Measurements from ENCODE around the gene CCDC92.
"Not testable (repeated sequence)": the region's sequence is repeated elsewhere in the genome, so short reads cannot be mapped to it uniquely, and the experiment has no call there.

CCDC92 gene

DNA sequence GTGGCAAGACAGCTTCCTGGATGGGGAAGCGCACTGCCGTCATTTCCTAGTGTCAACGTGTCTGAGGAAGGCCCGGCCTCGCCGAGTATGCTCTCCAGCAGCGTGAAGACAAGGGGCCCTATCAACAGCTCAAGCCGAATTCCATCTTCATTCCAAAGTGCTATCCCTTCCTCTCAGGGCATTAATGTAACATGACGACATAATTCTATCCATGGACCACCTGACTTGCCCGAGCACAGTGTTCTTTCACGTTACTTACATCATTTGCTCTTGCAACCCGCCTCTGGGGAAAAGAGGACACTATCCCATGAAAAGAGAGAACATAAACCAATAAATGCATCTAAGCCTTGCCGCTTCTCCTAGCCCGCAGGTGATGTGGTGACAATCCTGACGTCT lies 22.9 kb downstream of the CCDC92 start:
- DNase-seq (ENCODE audit: low spot score), result no peak

DNA sequence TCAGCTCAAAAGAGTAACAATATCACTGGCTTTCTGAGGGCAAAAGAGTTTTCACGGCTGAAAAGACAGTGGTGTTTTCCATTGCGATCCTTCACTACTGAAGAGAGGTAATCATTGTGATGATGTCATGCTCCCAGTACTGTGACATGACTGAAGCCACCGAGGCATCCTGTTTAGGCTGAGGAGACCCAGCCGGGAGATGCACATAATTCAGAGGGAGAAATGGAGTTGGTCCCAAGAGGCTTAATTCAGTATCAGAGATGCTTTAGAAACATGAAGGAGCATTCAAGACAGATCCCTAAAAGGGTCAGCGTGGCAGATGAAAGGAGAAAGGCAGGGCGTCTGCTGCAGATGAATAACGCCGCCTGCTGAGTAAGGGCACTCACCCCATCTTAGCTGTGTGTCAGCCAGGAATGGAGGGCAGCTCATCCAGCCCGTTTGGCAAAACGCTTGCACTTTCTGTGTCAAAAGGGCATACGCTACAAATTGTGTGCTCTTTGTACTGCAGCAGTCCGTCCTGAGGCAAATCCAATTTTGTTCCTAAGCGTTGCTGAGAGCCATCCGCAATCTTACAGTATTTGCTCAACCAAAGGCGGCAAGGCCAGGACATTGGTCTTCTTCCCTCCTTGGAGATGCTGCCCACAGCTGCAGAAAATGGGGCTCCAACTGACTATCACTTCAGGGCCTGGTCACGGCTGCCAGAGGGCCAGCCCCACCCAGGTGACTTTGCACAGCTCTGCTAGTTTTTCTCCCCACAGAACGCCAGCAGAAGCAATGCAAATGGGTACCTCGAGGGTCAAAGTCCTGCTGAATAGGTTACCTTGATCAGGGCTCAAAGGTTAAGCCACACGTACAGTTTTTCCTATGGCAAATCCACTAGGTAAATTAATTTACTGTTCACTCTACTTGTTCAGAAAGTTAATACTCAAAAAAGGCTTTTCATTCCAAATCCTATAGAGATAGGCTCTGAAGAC lies 23.5 kb downstream of the CCDC92 start:
- DNase-seq (ENCODE audit: low spot score), result no peak

DNA sequence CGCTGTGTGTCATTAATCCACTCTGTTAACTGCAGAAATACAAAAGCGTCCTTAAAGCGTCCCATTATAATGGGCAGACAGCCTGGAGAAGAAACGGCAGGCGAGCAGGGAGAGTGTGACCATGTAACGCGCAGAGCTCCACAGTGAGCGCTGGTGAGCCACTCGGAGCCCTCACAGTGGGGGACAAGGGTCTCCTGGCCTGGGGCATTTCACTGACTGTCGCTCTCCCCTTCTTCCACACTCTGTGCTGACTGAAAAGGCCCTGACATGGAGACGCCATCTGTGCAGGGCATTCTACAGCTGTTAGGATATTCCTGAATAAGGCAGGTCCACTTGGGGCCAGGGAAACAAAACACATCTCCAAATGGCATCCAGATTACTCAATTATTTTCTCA lies 24.2 kb downstream of the CCDC92 start:
- no peak for DNase-seq (ENCODE audit: low spot score)

DNA sequence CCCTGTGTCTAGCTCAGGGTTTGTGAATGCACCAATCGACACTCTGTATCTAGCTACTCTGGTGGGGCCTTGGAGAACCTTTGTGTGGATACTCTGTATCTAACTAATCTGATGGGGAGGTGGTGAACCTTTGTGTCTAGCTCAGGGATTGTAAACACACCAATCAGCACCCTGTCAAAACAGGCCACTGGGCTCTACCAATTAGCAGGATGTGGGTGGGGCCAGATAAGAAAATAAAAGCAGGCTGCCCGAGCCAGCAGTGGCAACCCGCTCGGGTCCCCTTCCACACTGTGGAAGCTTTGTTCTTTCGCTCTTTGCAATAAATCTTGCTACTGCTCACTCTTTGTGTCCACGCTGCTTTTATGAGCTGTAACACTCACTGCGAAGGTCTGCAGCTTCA lies 25.1 kb downstream of the CCDC92 start:
- not testable (repeated sequence) for DNase-seq (ENCODE audit: low spot score)

DNA sequence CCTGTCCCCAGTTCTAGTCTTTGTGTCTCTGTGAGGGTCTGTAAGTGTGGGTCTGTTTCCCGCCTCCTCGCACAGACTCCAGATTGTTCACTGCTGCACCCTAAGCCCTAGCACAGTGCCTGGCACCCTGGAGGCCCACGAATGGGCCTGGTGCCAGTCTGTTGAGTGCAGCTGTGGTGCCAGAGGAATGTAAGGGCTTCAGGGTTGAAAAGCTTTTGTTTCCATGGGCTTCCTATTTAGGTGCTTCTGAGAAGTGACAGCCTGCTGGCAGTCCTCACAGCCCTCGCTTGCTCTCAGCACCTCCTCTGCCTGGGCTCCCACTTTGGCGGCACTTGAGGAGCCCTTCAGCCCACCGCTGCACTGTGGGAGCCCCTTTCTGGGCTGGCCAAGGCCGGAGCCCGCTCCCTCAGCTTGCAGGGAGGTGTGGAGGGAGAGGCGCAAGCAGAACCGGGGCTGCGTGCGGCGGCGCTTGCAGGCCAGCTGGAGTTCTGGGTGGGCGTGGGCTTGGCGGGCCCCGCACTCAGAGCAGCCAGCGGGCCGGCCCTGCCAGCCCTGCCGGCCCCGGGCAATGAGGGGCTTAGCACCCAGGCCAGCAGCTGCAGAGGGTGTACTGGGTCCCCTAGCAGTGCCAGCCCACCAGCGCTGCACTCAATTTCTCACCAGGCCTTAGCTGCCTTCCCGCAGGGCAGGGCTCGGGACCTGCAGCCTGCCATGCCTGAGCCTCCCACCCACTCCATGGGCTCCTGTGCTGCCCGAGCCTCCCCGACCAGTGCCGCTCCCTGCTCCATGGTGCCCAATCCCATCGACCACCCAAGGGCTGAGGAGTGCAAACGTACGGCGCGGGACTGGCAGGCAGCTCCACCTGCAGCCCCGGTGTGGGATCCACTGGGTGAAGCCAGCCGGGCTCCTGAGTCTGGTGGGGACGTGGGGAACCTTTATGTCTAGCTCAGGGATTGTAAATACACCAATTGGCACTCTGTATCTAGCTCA lies 25.8 kb downstream of the CCDC92 start:
- not testable (repeated sequence) for DNase-seq (ENCODE audit: low spot score)

DNA sequence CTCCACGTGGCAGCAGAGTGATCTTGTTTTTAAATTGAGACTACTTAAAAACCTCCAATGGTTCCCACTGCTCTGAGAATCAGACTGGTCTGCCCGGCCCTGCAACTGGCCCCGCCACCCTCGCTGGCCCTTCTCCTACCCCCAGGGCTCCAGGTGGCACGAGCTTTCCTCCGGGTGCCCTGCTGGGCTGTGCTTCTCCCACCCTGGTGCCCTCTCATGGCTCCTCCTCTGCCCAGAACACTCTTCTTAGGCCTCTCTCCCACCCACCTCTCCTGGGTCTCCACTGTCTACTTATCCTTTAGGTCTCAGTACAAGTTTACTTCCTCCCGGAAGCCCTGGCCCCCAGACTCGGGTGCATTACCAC lies 26.5 kb downstream of the CCDC92 start:
- no peak for DNase-seq (ENCODE audit: low spot score)

DNA sequence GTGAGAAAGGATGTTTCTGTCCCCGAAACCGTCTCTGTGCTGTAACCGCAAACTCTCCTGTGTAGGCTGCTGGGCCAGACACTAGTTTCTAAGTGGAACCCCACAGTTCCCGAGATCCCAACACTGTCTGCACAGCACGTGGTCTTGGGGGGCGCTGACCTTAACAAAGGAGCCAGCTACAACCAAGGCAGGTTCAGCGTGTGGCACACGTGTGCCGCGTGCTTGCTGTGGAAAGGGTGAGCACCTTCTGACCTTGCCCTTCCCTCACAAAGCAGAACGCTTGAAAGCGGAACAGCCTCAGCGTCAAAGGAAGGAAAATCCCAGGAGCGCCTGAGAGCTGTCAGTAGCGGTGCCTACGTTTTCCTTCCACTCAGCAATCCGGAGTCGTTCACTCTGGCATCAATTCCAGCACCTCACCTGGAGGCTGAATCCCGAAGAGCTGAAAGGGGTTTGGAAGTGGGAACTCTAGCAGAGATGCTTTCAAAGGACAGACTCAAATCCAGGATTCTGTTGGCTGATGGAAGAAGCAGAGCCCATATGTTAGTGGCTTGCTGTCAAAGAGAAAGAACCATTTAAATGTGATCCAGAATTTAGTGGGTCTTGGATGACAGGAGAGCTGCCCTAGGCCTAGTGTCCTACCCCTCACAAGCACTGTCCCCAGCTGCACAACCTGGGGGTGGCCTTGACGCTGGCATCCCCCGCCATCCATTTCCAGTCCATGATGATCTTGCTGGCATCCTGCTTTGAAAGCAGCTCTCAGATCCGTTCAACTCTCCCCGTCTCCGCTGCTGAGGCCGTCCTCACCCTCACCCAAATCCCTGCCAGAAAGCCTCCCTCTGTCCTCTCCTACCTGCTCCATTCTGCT lies 27.1 kb downstream of the CCDC92 start:
- no peak for DNase-seq (ENCODE audit: low spot score)

DNA sequence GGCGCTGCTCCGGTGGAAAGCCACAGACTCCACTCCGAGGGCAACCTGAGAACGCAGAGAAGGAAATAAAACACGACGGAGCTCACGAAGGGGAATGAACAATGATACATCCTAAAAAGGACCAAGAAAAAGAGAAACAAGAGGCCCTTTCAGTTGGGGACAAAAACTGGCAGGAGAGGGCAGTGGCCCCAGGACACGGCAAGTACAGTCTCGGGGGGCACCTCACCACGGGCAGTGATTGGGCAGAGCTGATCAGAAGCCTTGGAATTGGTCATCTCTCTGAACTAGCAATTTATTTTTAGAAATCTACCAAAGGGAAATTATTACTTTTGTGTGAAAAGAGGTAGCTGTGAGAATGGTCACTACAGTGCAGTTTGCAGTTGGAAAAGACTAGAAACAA lies 27.9 kb downstream of the CCDC92 start:
- no peak for DNase-seq (ENCODE audit: low spot score)

DNA sequence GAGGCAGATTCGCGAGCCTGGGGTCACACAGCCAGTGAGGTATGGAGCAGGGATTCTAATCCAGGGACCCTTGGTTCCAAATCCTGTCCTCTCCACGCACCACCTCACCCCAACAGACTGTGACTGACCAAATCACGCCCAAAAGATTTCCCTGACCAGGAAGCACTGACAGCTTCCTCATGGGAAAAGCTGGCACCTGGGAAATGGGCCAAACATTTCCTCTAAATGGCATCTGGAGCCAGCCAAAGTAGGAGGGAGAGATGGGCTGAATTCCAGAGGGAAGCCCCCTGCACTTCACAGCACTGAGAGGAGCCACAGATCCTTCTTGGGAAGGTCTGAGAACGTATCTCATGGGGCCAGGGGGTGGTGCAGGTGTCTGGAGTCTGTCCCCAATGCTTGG lies 28.8 kb downstream of the CCDC92 start:
- no peak for DNase-seq (ENCODE audit: low spot score)

DNA sequence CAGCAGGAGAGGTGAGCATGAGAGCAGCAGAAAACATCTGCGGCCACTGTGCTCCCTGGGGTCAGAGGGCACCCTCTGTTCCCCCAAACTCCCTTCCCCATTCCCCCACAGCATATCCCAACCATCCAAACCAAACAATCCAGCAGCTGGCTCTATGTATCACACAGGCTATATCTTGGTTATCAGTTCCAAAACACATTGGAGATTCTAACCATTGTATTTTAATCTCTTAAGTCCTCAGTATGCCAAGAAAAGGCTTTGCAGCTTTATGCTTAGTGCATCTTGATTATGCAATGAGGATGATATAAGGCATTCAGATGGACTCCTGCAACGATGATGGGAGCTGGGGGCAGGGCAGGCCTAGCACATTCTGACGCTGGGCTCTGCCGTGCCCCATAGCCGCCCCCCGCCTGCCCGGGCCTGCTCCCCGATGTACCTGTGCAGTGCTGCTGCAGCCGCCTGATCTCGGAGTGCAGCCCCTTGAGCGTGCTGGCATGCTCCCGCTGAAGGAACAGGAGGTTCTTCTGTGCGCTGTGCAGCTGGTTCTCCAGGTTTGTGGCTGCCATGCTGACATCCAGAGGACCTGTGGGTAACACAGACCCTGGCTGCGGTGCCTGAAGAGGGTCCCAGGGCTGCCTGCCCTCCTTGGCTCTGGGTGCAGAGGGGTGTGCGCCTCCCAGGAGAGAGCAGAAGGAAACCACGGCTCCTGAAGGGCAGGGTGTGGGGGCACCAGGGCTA lies 29.6 kb downstream of the CCDC92 start:
- no peak for DNase-seq (ENCODE audit: low spot score)

DNA sequence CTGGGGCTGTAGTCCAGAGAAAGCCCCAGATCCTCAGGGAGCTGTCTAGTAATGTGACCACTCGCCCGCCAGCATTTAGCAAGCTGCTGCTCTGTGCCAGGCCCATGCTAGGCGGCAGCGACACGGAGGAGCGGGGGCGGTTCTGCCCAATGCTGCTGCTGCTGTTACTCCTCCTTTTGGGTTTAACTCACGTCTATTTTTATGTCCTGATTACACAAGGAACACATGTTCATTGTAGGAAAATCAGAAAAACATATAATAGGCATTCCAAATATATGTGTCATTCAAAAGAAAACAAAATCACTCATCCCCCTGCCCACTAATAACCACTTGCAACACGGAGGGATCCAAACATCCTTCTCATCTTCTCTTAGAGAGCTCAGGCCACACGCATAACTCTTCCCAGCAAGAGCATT lies 30.4 kb downstream of the CCDC92 start:
- DNase-seq (ENCODE audit: low spot score), result peak; percentile 86

DNA sequence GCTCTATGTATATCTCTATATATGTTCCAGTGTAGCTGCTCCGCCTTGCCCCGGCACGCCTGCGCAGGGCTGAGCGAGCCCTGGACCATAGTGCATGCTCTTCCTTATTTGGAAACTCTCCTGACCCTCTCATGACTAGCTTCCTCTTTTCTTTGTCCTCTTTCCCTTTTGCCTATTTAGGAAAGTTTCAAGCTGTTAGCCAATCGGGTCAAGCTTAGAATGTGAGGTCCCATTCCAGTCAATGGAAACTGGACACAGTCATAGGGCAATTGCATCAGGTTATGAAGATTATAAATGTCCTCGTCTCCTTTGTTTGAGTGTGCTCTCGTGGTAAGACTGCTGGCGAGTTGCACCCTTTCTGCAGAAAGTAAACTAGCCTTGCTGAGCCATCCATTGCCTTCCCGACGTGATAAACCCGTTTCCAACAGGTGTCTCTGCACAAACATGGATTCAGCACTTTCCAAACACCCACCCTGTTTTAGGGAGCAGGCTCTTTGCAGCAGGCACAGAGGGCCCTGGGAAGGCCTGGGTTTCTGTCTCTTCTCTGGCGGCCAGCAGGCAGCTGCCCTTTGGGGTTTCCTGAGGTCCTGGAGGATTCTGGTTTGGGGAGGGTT lies 30.9 kb downstream of the CCDC92 start:
- no peak for DNase-seq (ENCODE audit: low spot score)

DNA sequence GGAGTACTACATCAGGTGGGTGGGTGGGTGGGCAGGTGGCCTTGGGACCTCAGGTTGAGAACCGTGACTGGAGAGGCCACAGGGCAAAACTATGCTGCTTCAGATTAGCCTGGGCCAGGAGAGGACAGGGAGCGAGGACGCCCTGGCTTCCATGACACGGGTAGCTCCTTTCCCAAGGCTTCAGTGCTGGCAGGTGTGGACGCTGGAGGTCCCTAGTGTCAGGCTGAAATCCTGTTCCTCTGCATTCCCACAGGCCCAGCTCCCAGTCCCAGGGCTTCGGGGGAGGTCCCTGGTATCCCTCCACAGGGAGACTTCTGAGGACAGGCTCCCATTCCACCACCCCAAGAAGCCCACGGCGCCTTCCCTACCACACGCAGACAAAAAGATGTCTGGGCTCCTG lies 31.6 kb downstream of the CCDC92 start:
- DNase-seq (ENCODE audit: low spot score), result no peak

DNA sequence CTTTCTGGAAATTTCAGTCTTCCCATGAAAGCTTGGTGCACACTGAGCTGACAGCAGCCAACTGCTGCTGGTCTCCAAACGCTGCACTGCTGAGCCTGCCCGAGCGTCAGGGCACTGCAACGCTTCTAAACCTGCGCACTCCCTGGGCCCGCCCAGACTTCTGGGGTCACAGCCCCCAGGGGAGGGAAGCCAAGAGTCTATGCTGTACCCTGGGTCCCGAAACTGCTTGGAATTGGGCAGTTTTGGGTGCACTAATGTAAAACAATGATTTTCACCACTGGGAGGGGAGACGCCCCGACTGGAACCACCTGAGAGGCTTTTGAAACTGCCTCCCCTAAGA lies 32.0 kb downstream of the CCDC92 start:
- DNase-seq (ENCODE audit: low spot score), result no peak

DNA sequence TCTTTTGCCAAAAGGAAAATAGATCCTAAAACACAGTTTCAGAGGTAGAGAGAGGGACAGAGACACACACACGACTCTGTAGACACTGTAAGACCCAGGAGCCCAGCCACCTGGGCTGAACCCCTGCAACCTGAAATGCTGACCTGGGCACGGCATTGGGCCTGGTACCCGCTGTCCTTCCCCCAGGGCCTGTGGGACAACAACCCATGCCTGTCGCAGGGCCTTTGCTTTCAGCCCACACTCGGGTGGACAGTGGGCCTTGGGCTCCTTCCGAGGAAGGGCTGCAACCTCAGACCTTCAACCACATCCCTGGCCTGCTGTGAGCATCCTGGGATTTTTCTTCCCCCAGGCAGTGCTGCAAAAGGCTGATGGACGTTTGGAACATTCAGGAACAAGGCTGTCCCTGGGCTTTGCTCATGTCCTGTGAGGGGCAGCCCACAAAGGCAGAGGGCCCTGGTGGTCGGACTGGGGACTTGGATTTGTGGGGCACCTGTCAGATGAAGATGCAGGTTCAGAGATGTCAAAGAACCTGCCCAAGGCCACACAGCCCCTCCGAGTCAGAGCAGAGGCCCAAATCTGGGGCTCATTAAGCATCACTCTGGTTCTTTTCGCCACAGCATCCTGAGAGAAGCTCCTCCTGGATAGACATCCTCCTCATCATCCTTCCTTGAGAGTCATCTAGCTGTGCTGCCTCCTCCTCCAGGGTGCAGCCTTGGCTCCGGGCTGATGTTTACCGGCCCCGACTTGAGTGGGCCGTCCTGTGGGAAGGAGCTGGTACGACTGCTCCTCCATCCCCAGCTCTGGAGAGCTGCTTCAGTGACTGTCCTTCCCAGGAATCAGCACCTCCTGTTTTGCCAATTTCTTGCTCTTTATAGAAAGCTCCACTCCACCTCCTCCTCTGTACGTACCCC lies 32.7 kb downstream of the CCDC92 start:
- DNase-seq (ENCODE audit: low spot score), result no peak

DNA sequence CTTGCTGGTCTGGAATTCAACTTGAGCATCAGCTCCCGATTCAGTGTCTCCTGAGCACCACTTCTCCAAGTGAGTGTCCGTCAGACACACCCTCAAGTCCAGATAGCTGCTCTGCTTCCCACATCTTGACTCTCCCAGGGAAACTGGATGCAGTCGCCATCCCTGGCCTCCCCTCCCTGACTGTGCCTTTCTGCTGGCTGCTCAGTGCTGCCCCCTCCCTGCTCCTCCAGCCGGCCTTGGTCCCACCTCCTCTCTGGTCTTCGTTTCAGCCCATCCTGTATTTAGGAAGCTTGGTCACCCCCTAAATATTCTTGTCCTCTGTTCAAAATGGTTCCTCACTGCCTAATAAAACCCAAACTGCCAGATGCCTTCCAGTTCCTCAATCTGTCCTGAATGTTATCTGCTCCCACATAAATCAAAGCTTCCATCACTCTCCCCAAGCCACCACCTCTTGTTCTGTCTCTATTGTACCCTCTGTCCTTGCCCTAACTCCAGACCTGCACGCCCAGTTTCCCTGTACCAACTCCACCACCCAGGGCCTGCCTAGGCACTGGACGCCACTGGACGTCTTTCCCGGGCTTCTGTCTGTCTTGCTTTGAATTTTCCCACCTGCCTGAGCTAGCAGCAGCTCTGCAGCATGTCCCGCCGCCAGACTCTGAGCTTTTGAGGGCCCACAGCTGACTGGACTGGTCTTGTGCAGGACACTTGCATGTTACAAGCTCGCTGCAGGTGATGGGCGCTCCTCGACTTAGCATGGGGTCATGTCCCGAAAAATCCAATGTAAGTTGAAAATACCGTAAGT lies 33.8 kb downstream of the CCDC92 start:
- DNase-seq (ENCODE audit: low spot score), result no peak

DNA sequence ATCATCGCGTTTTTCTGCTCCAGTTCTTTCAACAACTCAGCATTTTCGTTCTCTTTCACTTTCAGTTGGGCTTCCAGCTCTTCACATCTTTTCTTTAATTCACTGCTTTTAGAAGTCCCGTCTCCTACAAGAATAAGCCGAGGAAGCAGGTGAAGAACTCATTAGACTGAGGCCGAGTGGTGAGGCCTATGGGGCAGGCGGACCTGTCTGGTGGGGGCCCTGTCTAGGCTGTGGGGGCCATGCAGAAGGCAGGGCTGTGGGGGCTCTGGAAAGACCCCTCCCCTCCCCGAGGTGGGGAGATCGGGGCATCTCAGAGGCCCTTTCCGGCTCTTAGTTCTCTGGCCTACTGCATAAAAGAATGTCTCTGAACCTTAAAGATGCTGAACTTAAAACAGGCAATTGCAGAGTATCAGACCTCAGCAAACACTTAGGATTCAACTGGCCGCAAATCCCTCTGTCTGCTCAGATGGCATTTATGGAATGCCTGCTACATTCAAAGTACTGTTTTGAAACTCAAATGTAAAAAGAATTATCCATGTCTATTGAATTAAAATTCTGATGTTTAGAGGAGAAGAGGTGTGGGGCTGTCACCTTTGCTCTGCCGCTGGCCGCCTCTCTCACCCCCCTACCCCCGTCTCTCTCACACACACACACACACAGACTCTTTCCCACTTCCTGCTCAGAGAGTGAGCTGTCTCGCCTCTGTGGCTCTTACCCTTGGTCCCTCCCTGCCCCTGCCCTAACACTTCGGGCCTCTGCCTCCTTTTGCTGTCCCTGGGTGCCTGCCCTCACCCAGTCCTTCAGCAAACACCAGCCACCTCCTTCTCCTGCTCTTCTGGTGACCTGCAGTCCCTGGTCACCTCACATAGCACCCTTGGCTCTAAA lies 34.7 kb downstream of the CCDC92 start:
- DNase-seq (ENCODE audit: low spot score), result no peak
